ENCODE data around the gene CCDC57. TPM values are rescaled to one million over a fixed set of nuclear protein-coding genes. Genes with fewer than 3 reads are reported as not detected.

CCDC57 gene
- polyA plus RNA-seq, 1 donor from 2014 or later: 70.9 TPM

DNA sequence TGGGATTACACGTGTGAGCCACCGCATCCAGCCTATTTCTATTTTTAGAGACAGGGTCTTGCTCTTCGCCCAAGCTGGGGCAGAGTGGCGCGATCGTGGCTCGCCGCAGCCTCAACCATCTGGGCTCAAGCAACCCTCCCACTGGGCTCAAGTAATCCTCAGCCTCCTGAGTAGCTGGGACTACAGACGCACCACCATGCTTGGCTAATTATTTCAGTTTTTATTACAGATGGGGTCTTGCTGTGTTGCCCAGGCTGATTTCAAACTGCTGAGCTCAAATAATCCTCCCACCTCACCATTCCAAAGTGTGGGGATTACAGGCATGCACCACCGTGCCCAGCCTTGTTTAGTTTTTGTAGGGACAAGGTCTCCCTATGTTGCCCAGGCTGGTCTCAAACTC is 53.8 kb downstream of the CCDC57 start:
- H4K20me1 ChIP-seq (ENCODE audit: insufficient read depth): no peaks in the 10 kb centered on the region
- H3K27ac ChIP-seq (ENCODE audit: low read length): no peak overlapping the region
- H3K79me2 ChIP-seq (replicated peaks; ENCODE audit: insufficient read depth, low read length): no peaks in the 10 kb centered on the region
- no peak overlapping the region for H2AFZ ChIP-seq (ENCODE audit: low read depth, low read length)
- no peaks in the 10 kb centered on the region for H3K36me3 ChIP-seq (ENCODE audit: insufficient read depth, low read length)
- H3K4me3 ChIP-seq (ENCODE audit: low read length): no peak overlapping the region
- H3K27me3 ChIP-seq (ENCODE audit: insufficient read depth, low read depth, low read length): no peaks in the 10 kb centered on the region
- H3K9ac ChIP-seq (ENCODE audit: low read length): no peak overlapping the region
- H3K9me3 ChIP-seq (ENCODE audit: low read length): no peaks in the 10 kb centered on the region
- H3F3A ChIP-seq (ENCODE audit: insufficient read depth, low read length, poor library complexity, severe bottlenecking): no peaks in the 10 kb centered on the region
- H3K4me2 ChIP-seq (ENCODE audit: low read length): no peak overlapping the region
- TF ChIP-seq RAD21 (conservative IDR thresholded peaks at IDR 0.05) (no peak), MXI1 (conservative IDR thresholded peaks at IDR 0.05; ENCODE audit: poor library complexity, severe bottlenecking) (no peak), EZH2 (IDR thresholded peaks at IDR 0.05; ENCODE audit: borderline replicate concordance, insufficient read depth, low read length, poor library complexity, severe bottlenecking) (no peak)
- H3K9me2 ChIP-seq (ENCODE audit: insufficient read depth, low read length): no peaks in the 10 kb centered on the region

DNA sequence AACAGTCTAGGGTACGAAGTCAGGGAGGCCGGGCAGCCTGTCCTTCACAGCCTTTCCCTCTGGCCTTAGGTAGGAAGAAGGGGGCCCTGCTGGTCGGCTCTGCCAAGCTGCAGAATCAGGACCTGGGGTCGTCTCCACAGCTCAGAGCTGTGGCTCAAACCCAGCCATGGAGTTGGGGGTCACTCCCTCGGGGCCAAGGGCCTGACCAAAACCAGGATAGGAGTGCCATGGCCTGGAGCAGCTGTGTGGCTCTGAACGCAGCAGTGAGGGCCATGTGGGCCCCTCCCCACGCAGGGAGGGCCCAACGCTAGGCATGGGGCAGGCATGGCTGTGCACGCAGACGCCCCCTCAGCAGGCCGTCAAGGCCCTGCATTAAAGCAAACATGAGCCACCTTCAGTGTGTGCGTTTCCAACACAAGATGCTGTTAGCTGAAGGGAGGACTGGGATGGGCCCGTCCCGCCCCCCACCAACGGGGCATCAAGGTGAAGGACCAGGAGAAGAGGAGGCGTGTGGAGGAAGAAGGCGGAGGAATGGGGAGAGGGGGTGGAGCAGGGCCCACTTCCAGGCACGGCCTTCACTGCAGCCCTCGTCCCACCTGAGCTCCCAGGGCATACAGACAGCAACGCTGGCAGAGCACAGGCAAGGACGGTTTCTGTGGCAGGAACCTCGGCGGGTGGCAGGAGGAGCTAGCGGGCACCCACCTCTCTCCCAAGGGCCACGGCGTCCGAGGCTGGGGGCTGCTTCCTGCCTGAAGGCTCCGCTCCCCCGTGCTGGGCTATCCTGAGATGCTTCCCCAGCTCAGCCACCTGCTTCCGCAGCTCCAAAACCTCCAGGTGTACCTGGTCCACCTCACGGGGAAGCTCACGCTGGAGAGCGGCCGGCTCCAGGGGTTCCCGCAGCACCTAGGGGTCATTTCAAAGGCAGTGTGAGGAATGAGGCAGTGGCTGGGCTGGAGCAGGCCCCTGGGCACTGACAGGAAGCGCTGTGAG is 55.3 kb downstream of the CCDC57 start:
- H4K20me1 ChIP-seq (ENCODE audit: insufficient read depth): no peaks in the 10 kb centered on the region

DNA sequence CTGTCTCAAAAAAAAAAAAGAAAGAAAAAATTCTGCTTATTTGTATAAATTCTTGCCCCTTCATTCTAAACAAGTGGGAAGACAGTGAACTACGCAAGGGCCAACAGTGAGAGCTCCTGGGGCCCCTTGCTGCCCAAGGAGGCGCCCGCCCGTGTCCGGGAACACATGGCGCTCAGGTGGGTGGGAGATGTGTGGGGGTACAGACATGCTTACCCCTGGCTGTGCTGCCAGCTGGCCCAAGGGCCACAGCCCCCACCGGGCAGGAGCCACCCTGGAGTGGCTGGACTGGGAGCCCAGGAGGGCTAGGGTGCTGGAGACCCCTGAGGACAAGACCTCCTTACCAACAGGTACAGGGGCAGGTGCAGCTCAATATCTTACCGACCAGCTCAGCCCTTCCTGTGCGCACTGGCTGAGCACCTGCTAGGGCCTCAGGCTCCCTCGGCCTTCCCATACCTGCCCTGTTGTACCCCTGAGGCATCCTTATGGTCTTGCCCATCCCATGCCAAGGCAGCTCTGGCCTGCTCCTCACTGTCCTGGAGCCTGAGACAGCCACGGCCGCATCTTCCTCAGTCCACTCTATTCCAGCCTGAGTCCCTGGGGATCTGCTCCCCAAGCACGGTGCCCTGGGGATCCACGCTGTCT is 56.2 kb downstream of the CCDC57 start:
- H3K36me3 ChIP-seq (ENCODE audit: insufficient read depth, low read length): no peaks in the 10 kb centered on the region
- TF ChIP-seq, protein P1, sequence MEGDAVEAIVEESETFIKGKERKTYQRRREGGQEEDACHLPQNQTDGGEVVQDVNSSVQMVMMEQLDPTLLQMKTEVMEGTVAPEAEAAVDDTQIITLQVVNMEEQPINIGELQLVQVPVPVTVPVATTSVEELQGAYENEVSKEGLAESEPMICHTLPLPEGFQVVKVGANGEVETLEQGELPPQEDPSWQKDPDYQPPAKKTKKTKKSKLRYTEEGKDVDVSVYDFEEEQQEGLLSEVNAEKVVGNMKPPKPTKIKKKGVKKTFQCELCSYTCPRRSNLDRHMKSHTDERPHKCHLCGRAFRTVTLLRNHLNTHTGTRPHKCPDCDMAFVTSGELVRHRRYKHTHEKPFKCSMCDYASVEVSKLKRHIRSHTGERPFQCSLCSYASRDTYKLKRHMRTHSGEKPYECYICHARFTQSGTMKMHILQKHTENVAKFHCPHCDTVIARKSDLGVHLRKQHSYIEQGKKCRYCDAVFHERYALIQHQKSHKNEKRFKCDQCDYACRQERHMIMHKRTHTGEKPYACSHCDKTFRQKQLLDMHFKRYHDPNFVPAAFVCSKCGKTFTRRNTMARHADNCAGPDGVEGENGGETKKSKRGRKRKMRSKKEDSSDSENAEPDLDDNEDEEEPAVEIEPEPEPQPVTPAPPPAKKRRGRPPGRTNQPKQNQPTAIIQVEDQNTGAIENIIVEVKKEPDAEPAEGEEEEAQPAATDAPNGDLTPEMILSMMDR (IDR thresholded peaks at IDR 0.05; ENCODE audit: poor library complexity, severe bottlenecking): no peak
- no peak for TF ChIP-seq EZH2 (IDR thresholded peaks at IDR 0.05; ENCODE audit: borderline replicate concordance, insufficient read depth, low read length, poor library complexity, severe bottlenecking)
- TF ChIP-seq SMC3 (conservative IDR thresholded peaks at IDR 0.05; ENCODE audit: poor library complexity): no peak
- TF ChIP-seq EP300 (conservative IDR thresholded peaks at IDR 0.05; ENCODE audit: poor library complexity, severe bottlenecking): no peak
- no peak for TF ChIP-seq TAF1 (IDR thresholded peaks at IDR 0.05; ENCODE audit: low read depth)
- TF ChIP-seq, protein P2, sequence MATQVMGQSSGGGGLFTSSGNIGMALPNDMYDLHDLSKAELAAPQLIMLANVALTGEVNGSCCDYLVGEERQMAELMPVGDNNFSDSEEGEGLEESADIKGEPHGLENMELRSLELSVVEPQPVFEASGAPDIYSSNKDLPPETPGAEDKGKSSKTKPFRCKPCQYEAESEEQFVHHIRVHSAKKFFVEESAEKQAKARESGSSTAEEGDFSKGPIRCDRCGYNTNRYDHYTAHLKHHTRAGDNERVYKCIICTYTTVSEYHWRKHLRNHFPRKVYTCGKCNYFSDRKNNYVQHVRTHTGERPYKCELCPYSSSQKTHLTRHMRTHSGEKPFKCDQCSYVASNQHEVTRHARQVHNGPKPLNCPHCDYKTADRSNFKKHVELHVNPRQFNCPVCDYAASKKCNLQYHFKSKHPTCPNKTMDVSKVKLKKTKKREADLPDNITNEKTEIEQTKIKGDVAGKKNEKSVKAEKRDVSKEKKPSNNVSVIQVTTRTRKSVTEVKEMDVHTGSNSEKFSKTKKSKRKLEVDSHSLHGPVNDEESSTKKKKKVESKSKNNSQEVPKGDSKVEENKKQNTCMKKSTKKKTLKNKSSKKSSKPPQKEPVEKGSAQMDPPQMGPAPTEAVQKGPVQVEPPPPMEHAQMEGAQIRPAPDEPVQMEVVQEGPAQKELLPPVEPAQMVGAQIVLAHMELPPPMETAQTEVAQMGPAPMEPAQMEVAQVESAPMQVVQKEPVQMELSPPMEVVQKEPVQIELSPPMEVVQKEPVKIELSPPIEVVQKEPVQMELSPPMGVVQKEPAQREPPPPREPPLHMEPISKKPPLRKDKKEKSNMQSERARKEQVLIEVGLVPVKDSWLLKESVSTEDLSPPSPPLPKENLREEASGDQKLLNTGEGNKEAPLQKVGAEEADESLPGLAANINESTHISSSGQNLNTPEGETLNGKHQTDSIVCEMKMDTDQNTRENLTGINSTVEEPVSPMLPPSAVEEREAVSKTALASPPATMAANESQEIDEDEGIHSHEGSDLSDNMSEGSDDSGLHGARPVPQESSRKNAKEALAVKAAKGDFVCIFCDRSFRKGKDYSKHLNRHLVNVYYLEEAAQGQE (IDR thresholded peaks at IDR 0.05; ENCODE audit: borderline replicate concordance): no peak
- no peak for TF ChIP-seq MXI1 (conservative IDR thresholded peaks at IDR 0.05; ENCODE audit: poor library complexity, severe bottlenecking)
- TF ChIP-seq RAD21 (conservative IDR thresholded peaks at IDR 0.05): no peak

More for the DNA sequence above, 55.3 kb downstream of the CCDC57 start:
- Histone ChIP-seq H3F3A (ENCODE audit: insufficient read depth, low read length, poor library complexity, severe bottlenecking) (no peaks in the 10 kb centered on the region), H3K4me3 (ENCODE audit: low read length) (no peak overlapping the region), H3K9me3 (ENCODE audit: low read length) (no peaks in the 10 kb centered on the region), H3K79me2 (replicated peaks; ENCODE audit: insufficient read depth, low read length) (no peaks in the 10 kb centered on the region), H3K4me2 (ENCODE audit: low read length) (no peak overlapping the region), H3K9ac (ENCODE audit: low read length) (no peak overlapping the region), H3K27me3 (ENCODE audit: insufficient read depth, low read depth, low read length) (no peaks in the 10 kb centered on the region), H2AFZ (ENCODE audit: low read depth, low read length) (no peak overlapping the region), H3K9me2 (ENCODE audit: insufficient read depth, low read length) (no peaks in the 10 kb centered on the region), H3K27ac (ENCODE audit: low read length) (no peak overlapping the region), H3K36me3 (ENCODE audit: insufficient read depth, low read length) (no peaks in the 10 kb centered on the region)
- TF ChIP-seq TAF1 (IDR thresholded peaks at IDR 0.05; ENCODE audit: low read depth) (no peak), RAD21 (conservative IDR thresholded peaks at IDR 0.05) (no peak), MXI1 (conservative IDR thresholded peaks at IDR 0.05; ENCODE audit: poor library complexity, severe bottlenecking) (no peak)
- TF ChIP-seq, protein P1 (IDR thresholded peaks at IDR 0.05; ENCODE audit: poor library complexity, severe bottlenecking): no peak

More for the DNA sequence above, 56.2 kb downstream of the CCDC57 start:
- Histone ChIP-seq H2AFZ (ENCODE audit: low read depth, low read length) (no peak overlapping the region), H3K27ac (ENCODE audit: low read length) (no peak overlapping the region), H3K9ac (ENCODE audit: low read length) (no peak overlapping the region), H3K9me3 (ENCODE audit: low read length) (no peaks in the 10 kb centered on the region), H3K79me2 (replicated peaks; ENCODE audit: insufficient read depth, low read length) (no peaks in the 10 kb centered on the region), H3F3A (ENCODE audit: insufficient read depth, low read length, poor library complexity, severe bottlenecking) (no peaks in the 10 kb centered on the region), H3K4me3 (ENCODE audit: low read length) (no peak overlapping the region), H3K4me2 (ENCODE audit: low read length) (no peak overlapping the region), H3K9me2 (ENCODE audit: insufficient read depth, low read length) (no peaks in the 10 kb centered on the region), H4K20me1 (ENCODE audit: insufficient read depth) (no peaks in the 10 kb centered on the region), H3K27me3 (ENCODE audit: insufficient read depth, low read depth, low read length) (no peaks in the 10 kb centered on the region)

Data from neural cell (in vitro differentiated cells).